Measurements from ENCODE around the gene MFF. TPM values are rescaled to one million over a fixed set of nuclear protein-coding genes. Genes with fewer than 3 reads are reported as not detected.

MFF gene
- total and polyA plus RNA-seq, 2 of the 8 experiments (the other 6 are each of a cell fraction or from before 2014, with no cell fraction given), result 36.2 to 86.8 TPM

DNA sequence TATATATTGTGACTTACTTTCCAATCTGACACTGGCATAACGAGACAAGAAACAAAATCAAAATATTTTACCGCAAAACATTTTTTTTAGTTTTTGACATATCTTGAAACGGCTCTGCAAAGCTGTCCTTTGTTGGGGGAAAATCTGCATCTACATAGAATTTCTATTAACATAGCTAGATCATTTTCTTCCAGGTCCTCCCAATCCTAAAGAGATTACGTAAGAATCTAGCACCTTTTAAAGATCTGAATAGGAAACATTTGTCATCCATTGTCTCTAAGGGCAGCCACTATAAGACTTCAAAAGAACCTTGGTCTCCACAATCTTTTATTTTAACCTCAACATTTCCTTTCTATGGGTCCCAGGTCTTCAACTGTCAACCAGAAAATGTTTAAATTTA is 1.2 kb upstream of the MFF start (continued):
- TF ChIP-seq, protein P1, sequence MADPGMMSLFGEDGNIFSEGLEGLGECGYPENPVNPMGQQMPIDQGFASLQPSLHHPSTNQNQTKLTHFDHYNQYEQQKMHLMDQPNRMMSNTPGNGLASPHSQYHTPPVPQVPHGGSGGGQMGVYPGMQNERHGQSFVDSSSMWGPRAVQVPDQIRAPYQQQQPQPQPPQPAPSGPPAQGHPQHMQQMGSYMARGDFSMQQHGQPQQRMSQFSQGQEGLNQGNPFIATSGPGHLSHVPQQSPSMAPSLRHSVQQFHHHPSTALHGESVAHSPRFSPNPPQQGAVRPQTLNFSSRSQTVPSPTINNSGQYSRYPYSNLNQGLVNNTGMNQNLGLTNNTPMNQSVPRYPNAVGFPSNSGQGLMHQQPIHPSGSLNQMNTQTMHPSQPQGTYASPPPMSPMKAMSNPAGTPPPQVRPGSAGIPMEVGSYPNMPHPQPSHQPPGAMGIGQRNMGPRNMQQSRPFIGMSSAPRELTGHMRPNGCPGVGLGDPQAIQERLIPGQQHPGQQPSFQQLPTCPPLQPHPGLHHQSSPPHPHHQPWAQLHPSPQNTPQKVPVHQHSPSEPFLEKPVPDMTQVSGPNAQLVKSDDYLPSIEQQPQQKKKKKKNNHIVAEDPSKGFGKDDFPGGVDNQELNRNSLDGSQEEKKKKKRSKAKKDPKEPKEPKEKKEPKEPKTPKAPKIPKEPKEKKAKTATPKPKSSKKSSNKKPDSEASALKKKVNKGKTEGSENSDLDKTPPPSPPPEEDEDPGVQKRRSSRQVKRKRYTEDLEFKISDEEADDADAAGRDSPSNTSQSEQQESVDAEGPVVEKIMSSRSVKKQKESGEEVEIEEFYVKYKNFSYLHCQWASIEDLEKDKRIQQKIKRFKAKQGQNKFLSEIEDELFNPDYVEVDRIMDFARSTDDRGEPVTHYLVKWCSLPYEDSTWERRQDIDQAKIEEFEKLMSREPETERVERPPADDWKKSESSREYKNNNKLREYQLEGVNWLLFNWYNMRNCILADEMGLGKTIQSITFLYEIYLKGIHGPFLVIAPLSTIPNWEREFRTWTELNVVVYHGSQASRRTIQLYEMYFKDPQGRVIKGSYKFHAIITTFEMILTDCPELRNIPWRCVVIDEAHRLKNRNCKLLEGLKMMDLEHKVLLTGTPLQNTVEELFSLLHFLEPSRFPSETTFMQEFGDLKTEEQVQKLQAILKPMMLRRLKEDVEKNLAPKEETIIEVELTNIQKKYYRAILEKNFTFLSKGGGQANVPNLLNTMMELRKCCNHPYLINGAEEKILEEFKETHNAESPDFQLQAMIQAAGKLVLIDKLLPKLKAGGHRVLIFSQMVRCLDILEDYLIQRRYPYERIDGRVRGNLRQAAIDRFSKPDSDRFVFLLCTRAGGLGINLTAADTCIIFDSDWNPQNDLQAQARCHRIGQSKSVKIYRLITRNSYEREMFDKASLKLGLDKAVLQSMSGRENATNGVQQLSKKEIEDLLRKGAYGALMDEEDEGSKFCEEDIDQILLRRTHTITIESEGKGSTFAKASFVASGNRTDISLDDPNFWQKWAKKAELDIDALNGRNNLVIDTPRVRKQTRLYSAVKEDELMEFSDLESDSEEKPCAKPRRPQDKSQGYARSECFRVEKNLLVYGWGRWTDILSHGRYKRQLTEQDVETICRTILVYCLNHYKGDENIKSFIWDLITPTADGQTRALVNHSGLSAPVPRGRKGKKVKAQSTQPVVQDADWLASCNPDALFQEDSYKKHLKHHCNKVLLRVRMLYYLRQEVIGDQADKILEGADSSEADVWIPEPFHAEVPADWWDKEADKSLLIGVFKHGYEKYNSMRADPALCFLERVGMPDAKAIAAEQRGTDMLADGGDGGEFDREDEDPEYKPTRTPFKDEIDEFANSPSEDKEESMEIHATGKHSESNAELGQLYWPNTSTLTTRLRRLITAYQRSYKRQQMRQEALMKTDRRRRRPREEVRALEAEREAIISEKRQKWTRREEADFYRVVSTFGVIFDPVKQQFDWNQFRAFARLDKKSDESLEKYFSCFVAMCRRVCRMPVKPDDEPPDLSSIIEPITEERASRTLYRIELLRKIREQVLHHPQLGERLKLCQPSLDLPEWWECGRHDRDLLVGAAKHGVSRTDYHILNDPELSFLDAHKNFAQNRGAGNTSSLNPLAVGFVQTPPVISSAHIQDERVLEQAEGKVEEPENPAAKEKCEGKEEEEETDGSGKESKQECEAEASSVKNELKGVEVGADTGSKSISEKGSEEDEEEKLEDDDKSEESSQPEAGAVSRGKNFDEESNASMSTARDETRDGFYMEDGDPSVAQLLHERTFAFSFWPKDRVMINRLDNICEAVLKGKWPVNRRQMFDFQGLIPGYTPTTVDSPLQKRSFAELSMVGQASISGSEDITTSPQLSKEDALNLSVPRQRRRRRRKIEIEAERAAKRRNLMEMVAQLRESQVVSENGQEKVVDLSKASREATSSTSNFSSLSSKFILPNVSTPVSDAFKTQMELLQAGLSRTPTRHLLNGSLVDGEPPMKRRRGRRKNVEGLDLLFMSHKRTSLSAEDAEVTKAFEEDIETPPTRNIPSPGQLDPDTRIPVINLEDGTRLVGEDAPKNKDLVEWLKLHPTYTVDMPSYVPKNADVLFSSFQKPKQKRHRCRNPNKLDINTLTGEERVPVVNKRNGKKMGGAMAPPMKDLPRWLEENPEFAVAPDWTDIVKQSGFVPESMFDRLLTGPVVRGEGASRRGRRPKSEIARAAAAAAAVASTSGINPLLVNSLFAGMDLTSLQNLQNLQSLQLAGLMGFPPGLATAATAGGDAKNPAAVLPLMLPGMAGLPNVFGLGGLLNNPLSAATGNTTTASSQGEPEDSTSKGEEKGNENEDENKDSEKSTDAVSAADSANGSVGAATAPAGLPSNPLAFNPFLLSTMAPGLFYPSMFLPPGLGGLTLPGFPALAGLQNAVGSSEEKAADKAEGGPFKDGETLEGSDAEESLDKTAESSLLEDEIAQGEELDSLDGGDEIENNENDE (IDR thresholded peaks at IDR 0.05; ENCODE audit: insufficient replicate concordance, low read length), result no peak
- TF ChIP-seq SIRT6 (IDR thresholded peaks at IDR 0.05; ENCODE audit: low read length) (no peak), FOSL1 (IDR thresholded peaks at IDR 0.05; ENCODE audit: insufficient read depth, low read depth, low read length) (no peak), TBP (IDR thresholded peaks at IDR 0.05; ENCODE audit: low read depth, low read length) (no peak), PHF8 (conservative IDR thresholded peaks at IDR 0.05; ENCODE audit: low read depth, low read length) (no peak), SP4 (IDR thresholded peaks at IDR 0.05; ENCODE audit: low read length) (no peak), ZNF274 (IDR thresholded peaks at IDR 0.05; ENCODE audit: borderline replicate concordance, extremely low read depth, low read length) (no peak), NANOG (IDR thresholded peaks at IDR 0.05; ENCODE audit: insufficient read depth, low read depth, low read length, poor library complexity, severe bottlenecking) (no peak)

Measured in H1 (cell line).